ENCODE results near the gene HACE1.

Gene HACE1

DNA sequence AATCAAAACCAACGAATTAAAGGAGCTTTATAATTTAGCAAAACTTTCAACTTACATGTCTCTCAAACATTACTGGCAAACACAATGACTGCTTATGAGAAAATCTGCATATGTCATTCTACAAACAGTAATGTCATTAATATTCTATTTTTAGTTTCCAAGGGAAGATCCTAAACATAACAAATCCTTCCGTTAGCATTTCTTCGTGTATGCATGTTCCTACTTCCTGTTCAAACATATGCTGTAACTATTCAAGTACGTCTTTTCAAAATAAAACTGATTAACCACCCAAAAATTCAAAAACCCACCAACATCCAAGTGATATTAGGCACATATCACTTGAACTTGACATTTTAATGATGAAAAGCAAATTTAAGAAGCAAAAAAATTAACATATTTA lies 131.3 kb downstream of the HACE1 start:
- no peak for DNase-seq

DNA sequence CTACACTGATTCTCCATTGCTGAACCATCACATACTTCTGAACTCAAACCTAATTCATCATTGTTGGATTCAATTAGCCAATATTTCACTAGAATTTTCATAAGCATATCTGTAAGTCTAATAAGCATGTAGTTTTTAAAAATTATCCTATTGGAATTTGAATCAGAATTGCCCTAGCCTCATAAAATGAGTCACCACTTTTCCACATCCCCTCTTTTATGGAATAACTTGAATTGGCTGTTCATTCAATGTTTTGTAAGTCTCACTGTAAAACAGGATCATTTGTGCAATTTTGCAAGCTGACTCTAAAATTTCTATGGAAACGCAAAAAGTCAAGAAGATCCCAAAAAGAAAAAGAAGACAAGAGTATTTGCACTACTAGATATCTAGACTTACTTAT lies 141.0 kb downstream of the HACE1 start:
- DNase-seq = no peak

DNA sequence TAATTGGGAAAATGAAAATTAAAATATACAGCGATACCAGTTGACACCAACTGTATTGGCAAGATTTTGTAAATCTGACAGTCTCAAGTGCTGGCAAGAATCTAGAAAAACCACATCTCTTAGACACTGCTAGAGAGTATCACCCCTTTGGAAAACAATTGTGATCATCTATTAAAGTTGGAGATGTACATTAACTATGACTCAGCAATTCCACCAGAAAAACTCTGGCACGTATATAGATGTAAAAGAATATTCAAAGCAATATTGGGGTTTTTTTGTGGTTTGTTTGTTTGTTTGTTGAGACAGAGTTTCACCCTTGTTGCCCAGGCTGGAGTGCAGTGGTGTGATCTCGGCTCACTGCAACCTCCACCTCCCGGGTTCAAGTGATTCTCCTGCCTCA lies 142.9 kb downstream of the HACE1 start:
- no peak for DNase-seq

DNA sequence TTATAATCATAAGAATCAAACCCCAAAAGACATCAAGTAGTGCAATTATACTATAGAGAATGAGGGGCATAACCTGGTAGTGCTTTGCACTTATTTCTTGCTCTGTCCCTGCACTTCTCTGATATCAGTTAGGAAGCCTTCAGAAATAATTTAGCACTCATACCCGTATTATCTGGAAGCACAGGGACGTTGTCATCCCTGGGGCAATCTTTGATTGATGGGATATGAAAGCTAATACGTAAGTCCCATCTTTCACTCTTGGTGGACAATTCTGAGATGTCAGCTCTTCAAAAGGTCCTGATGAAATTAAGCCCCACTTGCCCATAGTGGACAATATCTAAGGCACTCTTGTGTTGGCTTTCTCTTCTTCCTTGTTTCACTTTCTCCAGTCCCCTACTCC lies 144.9 kb downstream of the HACE1 start:
- no peak for DNase-seq

DNA sequence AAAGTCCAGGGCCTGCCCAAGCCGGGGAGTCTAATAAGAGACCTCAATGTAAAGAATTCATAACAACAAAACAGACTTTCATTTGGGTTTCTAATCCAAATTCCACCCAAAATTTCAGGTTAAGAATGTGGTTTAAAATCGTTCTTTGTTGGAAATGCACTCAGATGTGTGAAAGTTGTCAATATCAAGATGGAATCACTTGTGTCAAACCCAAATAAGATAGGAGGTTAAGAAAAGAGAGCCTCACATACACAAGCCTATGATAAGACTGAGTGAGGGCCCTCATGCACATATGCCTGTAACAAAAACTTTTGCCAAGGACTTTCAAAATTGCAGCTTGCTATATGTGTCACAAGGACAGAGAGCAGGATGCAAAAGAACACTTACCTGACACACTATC lies 145.7 kb downstream of the HACE1 start:
- no peak for DNase-seq

DNA sequence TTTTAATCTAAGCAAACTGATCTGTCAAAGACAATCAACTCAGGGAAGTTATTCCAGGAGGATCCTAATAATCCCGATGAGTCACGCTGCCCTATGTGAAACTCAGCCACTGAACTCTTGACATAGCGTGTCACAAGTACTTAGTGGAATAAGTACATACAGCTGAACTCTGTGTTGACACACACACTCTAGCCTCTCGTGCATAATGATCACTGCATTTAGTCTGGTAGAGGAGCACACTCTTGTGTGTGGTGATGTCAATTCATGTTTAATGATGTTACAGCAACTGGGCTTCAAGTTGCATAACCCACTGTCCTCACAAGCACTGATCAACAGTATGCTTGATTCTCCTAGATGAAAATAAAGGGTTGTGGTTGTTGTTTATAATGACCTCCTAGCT lies 148.3 kb downstream of the HACE1 start:
- DNase-seq = peak; percentile 63

DNA sequence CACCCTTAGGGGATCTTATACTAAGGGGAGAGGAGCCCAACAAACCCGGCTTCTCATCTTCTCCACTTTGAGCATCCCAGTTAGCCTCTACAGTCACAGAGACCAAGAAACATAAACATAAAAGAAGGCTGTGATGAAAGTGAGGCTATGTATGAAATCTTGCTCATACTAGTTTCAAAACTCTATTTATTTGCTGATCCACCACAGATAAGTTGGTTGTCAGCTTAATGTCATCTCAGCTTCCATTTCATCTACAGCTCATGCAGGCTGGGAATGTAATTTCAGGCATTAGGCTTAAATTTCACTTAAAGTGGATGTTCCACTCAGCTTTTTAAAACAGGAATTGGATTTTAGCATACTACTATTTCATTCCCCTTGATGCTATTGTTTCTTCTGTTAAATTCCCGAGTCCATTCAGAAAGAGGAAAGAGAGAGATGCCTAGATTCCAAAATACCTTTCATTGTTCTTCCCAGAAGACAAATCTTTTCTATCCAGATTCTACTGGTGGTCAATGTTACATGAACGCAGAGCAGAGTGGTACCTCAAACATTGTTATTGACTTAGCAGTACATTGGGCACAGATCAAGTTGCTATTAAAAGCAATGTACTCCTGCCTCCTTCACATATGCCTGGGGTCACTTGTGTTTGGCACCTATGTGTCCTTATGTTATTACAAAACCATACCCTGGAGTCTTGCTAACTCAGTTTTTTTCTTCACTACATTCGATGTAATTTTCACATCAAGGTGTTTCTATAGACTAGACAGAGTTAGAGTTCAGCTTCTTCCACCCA lies 149.0 kb downstream of the HACE1 start:
- peak; percentile 42 for DNase-seq

DNA sequence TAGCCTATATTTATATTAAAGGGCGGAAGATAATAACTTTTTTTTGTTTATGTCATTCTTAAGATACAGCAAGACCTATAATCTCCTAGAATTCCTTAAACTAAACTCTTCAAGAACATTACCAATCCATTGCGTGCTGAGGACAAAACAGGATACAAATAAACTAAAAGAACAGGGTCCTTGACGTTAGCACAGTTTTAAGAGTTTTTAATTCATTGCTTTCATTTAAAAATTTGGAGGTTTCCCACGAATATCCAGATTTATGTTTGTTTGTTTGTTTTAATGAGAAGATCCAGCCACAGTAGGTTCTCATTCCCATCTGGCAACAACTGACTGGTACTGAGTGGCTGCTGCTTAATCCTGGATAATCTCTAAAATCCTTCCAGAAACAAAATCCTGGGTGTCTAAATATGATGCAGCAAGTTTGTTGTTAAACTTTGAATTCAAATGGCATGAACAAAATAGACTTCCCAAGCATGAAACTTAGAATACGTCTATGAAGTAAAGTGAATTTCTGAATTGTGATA lies 153.7 kb downstream of the HACE1 start:
- no peak for DNase-seq

DNA sequence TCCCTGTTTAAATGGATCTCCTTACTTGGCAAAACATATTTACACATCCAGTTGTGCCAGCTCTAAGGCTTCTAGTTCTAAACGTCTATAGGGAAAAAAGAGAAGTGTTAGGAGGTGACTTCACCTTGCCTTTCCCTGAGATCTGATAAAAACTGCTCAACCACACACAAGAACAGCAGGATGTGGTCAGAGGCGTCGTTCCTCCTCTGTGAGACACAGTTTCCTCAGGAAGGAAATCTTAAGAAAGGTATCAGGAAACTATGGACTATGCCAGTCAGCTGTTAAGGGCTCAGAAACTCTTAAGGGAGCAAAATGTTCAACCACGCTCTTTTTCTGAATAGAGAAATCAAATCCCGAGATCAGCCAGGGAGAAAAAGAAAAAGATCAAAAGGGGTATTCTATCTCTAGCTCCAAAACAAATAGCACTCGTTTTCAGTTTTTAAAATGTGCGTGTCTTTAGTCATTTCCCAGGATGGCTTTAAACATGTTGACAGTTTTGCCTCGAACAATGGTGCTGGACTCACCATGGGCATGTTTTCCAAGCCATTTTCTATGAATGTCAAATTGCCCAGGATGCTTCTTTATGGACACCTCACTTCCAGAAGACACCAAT lies 154.5 kb downstream of the HACE1 start:
- DNase-seq = no peak

DNA sequence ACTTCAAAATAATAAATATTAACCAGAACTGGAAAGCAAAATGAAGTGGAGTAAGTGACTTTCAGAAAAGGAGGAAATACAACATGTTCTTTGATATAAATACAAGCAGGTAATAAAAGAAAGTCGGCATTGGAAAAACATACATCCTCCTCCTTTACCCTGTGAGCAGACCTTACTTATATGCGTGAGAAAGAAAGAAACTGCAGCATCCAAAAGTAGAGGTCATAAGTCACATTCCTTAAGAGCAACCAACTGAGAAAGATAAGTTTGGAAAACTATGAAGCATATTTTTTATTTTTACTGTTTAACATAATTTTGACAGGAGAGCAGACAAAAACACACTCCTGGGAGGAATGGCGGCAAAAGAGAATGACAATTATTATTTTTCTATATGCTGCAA lies 155.5 kb downstream of the HACE1 start:
- DNase-seq = no peak

DNA sequence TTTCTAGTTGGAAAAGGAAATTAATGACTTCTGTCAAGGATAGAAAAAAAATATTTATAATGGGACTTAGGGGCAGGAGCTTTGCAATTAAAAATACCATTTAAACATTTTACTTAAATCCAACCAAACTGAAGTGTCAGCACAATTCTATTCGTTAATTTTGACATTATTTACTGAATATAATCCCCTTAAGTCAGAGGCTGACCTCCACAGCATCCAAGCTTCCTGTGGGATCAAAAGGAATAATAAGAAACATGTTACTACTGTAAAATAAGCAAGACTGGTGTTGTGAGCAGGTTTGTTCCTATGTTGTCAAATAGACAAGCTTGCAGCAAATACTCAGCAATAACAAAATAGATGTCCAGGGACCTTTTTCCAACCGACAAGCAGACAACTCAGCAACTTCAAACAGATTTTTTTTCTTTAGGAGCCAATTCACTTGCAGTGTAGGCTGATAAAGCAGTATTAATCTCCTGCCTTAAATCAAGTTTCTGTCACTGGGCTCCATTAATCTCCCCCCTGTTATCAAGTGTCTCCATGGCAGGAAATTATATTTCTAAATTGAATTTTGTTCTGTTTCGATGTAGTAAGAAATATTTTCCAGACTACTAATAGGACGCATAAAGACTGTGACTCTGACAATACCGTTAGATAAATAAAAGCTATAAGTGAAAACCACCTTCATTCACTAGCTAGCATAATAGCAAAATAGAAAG lies 157.4 kb downstream of the HACE1 start:
- DNase-seq = no peak

DNA sequence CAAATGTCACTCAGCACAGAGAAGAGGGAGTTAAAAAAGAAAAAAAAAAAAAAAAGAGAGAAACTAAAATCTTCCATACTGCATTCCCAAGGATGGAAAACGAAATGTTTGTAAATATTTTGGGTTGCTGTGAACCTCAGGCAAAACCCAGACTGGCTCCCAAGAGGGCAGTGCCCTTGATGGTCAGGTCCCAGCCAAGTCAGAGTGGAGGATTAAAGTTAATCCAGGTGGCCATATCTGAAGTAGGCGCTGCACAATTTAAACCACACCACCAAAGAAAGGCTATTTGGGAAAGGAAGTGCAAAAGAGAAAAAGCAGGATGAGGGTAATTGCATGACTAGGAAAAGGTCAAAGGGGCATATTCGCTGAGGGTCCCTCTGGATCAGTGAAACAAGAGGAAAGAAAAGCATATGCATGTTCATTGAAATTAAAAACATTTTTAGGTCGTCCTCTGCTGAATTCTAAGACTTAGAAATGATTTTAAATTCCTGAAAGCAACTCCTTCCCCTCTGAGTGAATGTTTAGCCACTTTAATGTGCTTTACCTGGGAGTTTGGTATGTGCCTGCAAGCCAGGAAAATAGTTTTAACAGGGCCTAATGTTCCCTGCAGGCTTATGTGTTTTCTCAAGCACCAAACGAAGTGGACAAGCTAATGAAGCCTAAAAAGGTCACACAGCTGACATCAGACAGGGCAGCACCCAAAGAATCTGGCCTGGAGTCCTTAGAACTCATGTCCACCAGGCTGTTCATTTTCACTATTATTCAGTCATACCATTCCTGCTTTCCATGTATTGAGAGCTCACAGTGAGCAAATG lies 159.1 kb downstream of the HACE1 start:
- no peak for DNase-seq

DNA sequence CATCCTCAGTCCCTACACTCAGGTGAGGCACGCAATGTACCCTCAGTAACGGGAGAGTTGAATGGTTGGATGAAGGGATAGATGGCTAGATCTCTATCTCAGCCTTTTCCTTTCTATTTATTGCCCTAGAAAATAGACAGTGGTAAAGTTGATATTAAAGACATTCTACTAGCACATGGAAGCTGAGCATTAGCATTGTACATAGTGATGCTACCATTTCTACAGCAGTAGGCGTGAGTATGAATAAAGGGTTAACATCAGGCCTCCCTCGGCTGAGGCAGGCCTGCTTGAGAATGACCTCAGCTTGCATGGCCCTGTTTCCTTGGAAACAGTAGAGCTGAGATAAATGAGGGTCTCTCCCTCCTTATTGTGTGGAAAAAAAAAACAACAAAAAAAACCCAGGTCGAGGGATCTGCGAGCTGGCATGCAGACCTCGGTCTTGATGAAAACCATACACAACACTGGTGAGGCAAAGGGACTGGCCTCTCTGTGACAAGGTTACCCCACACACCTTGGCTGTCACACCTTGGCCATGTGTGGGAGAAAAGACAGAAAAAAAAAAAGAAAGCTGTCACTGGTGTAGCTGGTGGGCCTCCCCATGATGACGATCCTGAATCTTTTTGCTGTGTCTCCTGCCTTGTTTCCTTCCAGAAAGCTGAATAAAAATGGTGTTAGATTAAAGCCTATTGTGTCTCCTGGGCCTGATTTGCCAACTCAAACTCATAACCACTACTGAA lies 160.0 kb downstream of the HACE1 start:
- no peak for DNase-seq

DNA sequence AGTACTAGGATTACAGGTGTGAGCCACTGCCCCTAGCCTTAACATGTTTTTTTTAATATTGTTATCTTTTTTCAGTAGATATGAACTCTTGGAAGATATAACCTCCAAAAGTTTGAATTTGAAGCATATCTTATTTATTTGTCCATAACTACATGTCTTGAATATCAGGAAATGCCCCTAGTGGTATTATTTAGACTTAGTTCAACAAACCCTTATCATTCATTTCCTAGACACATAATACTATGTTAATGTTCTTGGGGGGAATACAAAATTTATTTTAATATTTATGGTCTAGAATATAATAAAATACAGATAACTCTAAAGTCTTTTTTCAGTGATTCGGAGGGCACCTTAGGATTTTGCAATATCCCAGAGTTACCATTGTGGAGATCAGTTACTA lies 160.7 kb downstream of the HACE1 start:
- no peak for DNase-seq

DNA sequence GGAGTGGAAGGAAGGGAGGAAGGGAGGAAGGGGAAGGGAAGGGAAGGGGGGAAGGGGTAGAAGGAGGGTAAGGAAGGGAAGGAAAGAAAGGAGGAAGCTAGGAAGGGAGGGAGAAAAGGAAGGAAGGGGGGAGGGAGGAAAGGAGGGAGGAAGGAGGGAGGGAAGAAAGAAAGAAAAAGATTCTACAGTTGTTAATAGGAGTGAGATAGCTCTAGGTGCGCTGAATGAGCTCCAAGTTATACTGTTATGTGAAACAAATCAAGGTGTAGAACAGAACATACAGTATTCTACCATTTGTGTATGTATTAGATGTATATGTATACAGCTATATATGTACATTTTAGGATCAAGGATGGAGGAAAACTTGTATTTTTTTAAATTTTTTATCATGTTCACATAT lies 167.7 kb downstream of the HACE1 start:
- no peak for DNase-seq

DNA sequence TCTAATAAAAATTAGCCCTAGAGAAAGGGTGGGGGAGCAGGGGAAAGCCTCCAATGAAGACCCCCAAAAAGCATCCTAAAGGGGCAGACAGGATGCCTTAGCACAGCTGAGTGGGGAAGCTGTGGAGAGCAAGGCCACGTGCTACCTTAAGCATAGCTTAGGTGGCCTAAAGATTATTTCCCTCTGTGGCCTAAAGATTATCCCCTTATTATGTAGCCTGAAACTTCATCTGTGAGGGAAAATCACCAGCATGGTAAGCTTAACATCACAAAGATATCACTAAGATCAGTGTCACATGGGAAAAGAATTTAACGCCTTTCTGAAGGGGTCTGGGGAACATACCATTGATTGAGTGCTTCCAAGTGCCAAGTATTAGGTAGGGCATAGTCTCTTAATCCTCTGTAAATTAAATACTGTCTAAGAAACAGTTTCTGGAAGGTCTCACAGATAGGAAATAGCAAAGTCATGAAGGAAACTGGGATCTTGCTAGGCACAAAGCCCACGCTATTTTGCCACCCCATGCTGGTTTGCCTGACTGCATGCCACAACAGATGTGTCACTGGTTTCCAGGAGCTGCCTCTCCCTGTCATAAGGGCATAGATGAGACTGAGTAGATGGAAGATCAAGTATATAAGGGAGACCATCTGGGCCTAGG lies 170.0 kb downstream of the HACE1 start:
- DNase-seq = no peak

DNA sequence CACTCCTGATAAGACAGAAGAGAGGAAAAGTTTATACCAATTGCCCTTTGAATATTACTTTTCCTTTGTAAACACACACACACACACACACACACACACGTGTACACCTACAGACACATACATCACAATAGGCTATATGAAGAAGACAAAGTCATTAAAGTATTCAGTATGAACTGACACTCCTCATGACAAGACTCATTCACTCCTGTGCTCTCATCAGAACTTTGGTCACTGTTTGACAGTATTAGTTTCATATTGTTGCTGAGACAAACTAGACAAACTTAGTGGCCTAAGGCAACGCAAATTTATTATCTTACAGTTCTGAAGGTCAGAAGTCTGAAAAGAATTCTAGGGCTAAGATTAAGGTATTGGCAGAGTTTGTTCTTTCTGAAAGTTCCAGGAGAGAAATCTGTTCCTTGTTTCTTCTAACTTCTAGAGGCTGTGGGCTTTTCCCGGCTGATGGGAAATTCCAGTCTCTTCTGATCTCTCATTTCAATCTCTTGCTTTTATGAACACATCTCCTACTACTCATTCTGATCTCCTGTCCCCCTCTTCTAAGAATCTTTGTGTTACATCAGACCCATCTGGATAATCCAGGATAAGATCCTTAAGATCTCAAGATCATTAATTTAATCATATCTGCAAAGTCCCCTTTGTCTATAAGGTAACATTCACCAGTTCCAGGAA lies 171.3 kb downstream of the HACE1 start:
- no peak for DNase-seq

DNA sequence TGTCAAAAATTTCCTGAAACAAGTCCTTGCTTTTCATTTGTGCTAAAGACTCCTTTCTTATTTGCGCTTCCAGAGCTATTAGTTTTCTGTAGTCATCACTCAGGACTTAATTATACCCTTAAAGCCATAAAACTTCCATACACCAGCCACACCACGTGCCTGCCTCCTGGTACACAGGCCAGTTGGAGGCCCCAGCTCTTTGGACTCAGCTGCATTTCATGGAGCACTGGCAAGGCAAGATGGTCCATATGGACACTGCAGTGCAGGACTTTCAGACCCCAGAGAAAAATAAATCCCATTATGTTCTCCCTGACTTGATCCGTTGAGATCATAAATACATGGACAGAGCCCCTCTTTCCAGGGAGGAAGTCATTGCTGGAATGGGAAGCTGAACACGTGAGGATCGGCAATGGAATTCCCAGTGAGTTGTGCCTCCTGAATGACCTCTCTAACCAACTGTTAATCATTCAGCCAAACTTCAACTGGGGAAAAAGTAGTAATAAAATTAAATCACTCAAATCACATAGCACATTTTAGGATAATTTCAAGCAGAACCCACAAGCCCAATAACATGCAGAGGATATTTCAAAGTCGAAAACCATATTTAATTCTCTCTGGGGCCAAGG lies 173.1 kb downstream of the HACE1 start:
- no peak for DNase-seq

DNA sequence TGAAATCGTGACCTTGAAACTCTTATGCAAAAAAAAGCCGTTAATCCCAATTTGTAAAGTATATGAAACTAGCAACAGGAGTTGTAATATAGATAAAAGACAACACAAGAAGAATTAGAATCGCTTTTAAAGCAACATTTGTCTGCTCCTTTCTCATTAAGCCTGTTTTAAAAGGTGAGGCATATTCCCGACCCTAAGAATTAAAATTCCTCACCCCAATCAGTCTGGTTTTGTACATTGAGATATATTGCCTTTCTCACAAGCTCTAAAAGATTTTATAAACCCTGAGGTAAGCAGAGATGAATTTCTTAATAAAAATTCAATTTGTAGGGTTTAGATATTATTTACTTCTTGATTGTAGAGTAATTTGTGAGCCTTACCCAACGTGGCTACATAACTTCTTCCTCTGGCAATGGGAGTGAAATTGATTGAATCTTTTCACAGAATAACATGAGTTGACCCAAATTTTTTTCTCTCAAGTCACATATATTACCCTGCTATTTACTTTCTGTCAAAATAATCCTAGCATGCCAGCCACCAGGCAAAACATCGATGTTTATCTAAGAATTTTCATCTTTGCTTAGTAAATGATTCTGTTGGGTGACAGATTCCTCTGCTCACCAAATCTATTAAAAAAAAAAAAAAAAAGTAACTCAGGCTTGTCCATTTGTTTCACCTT lies 173.7 kb downstream of the HACE1 start:
- no peak for DNase-seq

DNA sequence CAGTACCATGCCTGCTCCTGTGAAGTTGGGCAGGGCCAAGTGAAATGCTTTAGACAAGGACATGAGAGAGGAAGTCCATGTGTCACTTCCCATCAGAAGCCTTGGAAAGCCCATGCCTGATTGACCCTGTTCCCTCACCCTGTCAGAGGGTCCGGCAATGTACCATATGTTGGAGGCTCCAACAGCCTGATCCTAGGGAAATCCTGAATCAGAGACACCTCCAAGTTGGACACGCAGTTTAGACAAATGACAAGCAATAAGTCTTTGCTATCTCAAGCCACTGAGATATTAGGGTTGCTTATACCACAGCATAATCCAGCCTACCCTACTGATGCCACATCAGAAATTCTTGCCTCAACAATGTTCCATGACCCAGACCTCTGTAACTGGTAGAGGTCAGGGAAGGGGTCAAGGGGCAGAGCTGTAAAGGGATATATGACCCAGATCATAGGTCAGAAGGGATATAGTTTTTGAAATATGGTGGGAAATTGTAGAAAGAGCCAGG lies 174.8 kb downstream of the HACE1 start:
- no peak for DNase-seq

All from NCI-H1092 treated with DMSO at 0.1 percent for 48 hours (cell line).